ENCODE results near the gene TXK. TPM values are rescaled to one million over a fixed set of nuclear protein-coding genes. Genes with fewer than 3 reads are reported as not detected.

Gene TXK
- total RNA-seq, 1 experiment from 2014 or later, result not detected

- no peak for DNase-seq (ENCODE audit: low read depth, low spot score)
- in situ Hi-C loops (cut with HindIII; ENCODE audit: low pct_unique_long_range_greater_than_20kb, low sequenced_read_pairs), result no loop called here
Observed at GRCh38 chr4:48017108-48017571, 116.9 kb downstream of the TXK start.

Small RNA genes lying within 50 kb of the gene (small RNA-seq; reads per million reads assigned to genes)
- 0 reads per million in 2 experiments for gene RF00019
- 0 reads per million in 2 experiments for gene RF00026
- 0 to 0.05 reads per million in 2 experiments for gene RNU6-838P

Other genes starting within 250 kb of the TXK start
- gene NFXL1, start 219.7 kb downstream of the TXK start, total RNA-seq (2014; rRNA removed; shearing (Covaris generic)), result 4.3 and 5.9 TPM in 2 replicates
- gene CNGA1, start 117.6 kb downstream of the TXK start, total RNA-seq (2014; rRNA removed; shearing (Covaris generic)), result 0.05 and 0.35 TPM in 2 replicates
- 0.13 and 0.40 TPM in 2 replicates for gene NIPAL1, start 117.5 kb downstream of the TXK start, total RNA-seq (2014; rRNA removed; shearing (Covaris generic))
- 2.2 and 2.9 TPM in 2 replicates for gene TEC, start 135.6 kb upstream of the TXK start, total RNA-seq (2014; rRNA removed; shearing (Covaris generic))
- gene SLAIN2, start 207.3 kb upstream of the TXK start, total RNA-seq (2014; rRNA removed; shearing (Covaris generic)), result 22.0 and 36.6 TPM in 2 replicates